Mesodermal cell (in vitro differentiated cells): Measurements from ENCODE around the gene LKAAEAR1.
"Not testable (repeated sequence)": the region's sequence is repeated elsewhere in the genome, so short reads cannot be mapped to it uniquely, and the experiment has no call there.

Source experiments
- H3K27ac ChIP-seq: 2 replicates; pipeline ENCODE4 v1.7.0; 2013; ENCODE audit warnings: mild to moderate bottlenecking, low read depth, low read length, moderate library complexity; ENCODE audit not compliant: severe bottlenecking
- H3K36me3 ChIP-seq: 2 replicates; pipeline ENCODE4 v1.7.1; 2013; ENCODE audit warnings: mild to moderate bottlenecking, low read length, moderate library complexity; ENCODE audit not compliant: control insufficient read depth, insufficient read depth
- H3K4me1 ChIP-seq: one replicate; pipeline ENCODE4 v1.7.1; 2013; ENCODE audit warnings: mild to moderate bottlenecking, low read length; ENCODE audit not compliant: insufficient read depth, control insufficient read depth, poor library complexity, severe bottlenecking
- H3K4me3 ChIP-seq: 2 replicates; pipeline ENCODE4 v1.7.0; 2013; ENCODE audit warnings: low read length, control low read depth, mild to moderate bottlenecking; ENCODE audit not compliant: insufficient read depth, poor library complexity, severe bottlenecking; ENCODE audit errors: extremely low read depth
- H3K9me3 ChIP-seq: 2 replicates; pipeline ENCODE4 v1.7.1; 2013; ENCODE audit warnings: mild to moderate bottlenecking, low read length, moderate library complexity; ENCODE audit not compliant: control insufficient read depth
- WGBS, 2 experiments: methylation state at CpG; one replicate each; pipeline ENCODE4 v1.1.5; 2013; ENCODE audit warnings: missing lambda C conversion rate in 2 of 2; ENCODE audit not compliant: insufficient coverage in 2 of 2; 5-methylcytosine and 5-hydroxymethylcytosine counted together

The LKAAEAR1 gene

DNA sequence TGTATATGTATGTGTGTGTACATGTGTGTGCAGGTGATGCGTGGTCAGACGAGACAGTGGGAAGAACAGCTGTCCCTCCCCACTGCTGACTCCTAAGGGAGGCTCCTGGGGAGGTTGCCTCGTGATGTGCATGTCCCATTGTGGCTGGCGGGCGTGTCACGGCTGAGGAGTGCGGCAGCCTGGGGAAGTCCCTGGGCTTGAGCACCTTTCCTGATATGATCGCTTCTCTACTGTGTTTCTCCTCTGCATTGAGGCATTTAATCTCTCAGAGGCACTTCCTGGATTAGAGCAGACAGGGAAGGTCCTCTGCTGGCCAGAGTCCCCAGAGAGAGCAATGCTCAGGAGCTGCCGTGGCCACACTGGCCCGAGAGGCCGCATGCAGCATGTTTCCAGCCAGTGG is 11.7 kb upstream of the LKAAEAR1 start:
- Histone ChIP-seq H3K4me3 (no peak overlapping the region), H3K4me1 (no peaks in the 10 kb centered on the region), H3K27ac (no peak overlapping the region), H3K9me3 (no peaks in the 10 kb centered on the region), H3K36me3 (no peaks in the 10 kb centered on the region)
- 88 to 92% methylated on average over 11 of the region's 11 CpGs for WGBS, 2 experiments

- no peaks in the 10 kb centered on the region for H3K36me3 ChIP-seq
- H3K27ac ChIP-seq, result no peak overlapping the region
- no peaks in the 10 kb centered on the region for H3K4me1 ChIP-seq
- H3K9me3 ChIP-seq, result no peaks in the 10 kb centered on the region
- H3K4me3 ChIP-seq, result no peak overlapping the region
- 75 to 78% methylated on average over 3 of the region's 4 CpGs for WGBS, 2 experiments
Measured at GRCh38 chr20:64095455-64095854, 11.3 kb upstream of the LKAAEAR1 start.

DNA sequence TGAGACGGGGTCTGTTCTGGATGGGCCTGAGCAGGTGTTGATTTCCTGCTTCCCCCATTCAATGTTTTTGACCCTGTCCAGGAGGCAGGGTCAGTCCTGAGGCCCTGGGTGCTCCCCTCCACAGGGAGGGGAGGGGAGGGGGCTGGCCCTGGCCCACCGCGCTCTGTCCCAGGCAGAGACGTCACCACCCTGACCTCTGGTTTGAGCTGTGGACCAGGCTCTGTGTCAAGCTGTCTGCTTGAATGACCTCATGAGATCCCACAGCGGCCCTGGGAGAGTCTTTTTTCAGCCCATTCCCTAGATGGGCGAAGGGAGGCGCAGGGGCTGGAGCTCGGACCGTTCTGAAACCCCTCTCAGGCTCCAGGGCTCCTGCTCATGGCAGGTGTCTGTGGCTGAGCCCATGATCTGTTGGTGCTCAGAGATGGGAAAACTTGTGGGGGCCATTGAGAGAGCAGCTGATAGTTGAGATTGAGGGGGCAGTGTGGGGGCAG is 8.9 kb upstream of the LKAAEAR1 start:
- H3K9me3 ChIP-seq, result no peaks in the 10 kb centered on the region
- H3K4me1 ChIP-seq, result no peaks in the 10 kb centered on the region
- WGBS, 2 experiments, result 66 to 68% methylated on average over 8 to 9 of the region's 9 CpGs
- H3K4me3 ChIP-seq, result no peak overlapping the region
- H3K27ac ChIP-seq, result no peak overlapping the region
- no peaks in the 10 kb centered on the region for H3K36me3 ChIP-seq

DNA sequence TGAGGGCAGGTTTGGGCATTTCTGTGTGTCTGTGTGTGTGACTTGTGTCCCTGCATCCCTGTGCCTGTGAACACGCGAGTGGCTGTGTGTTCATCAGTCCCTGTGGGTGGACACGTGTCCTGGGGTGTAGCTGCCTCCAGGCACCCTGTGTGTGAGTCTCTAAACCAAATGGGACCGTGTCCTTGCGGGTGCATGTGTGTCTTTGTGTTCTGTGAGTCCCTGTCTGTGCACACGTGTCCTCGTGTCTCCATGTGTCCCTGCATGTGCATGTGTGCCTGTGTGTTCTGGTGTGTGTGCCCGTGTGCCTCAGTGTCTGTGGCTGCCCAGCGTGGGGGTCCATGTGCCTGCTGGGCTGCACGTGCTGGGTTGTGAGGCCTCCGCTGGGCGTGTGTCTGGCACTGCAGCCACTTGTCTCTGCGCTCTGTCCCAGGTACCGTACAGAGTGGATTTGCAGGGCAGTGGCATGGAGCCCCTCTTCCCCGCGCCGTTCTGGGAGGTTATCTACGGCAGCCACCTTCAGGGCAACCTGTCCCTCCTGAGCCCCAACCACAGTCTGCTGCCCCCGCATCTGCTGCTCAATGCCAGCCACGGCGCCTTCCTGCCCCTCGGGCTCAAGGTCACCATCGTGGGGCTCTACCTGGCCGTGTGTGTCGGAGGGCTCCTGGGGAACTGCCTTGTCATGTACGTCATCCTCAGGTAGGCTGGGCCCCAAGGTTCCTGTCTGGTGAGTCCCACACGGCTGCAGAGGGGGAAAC is 8.2 kb upstream of the LKAAEAR1 start:
- no peaks in the 10 kb centered on the region for H3K9me3 ChIP-seq
- no peak overlapping the region for H3K4me3 ChIP-seq
- H3K36me3 ChIP-seq, result no peaks in the 10 kb centered on the region
- 76 to 80% methylated on average over 27 of the region's 27 CpGs for WGBS, 2 experiments
- no peaks in the 10 kb centered on the region for H3K4me1 ChIP-seq
- H3K27ac ChIP-seq, result no peak overlapping the region

DNA sequence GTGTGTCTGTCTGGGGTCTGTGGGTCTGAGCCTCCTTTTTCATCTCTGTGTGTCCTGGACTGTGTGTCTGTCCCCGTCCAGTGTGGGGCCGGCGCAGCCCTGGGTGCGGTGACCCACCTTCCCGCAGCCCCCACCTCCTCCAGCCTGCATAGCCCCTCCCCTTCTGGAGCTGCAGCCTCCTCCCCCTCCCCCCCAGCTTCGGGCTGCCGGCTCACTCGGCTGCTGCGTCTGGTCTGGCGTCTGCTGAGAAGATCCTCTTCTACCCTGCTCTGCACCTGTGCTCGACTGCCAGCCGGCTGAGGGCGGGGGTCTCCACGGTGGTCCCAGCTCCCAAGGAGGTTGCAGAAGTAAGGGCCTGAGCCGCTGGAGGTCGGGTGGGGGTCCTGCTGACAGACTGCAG is 7.6 kb upstream of the LKAAEAR1 start:
- Histone ChIP-seq H3K9me3 (peaks cover 2% of the 10 kb centered on the region), H3K27ac (no peak overlapping the region), H3K36me3 (no peaks in the 10 kb centered on the region), H3K4me1 (no peaks in the 10 kb centered on the region), H3K4me3 (no peak overlapping the region)
- 27 to 35% methylated on average over 11 to 16 of the region's 16 CpGs for WGBS, 2 experiments

DNA sequence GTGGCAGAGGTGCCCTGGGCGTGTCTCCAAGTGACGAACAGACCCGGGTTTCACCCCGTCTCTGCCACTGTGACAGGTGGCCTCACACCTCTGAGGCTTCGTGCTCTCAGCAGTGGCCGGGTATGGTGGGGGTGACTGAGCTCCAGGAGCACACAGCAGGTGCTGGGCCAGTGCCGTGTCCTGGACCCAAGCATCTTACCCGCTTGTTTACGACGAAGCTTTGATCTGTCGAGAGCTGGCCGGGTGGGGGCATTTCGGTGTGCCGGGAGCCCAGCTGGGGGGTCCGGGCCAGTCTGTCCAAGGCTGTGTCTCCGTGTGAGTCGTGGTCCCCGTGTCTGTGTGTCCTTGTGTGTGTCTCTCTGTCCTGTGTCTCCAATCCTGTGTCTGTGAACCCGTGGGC is 7.1 kb upstream of the LKAAEAR1 start:
- WGBS, 2 experiments, result 84 to 85% methylated on average over 18 to 19 of the region's 19 CpGs
- no peak overlapping the region for H3K27ac ChIP-seq
- no peak overlapping the region for H3K4me3 ChIP-seq
- H3K36me3 ChIP-seq, result no peaks in the 10 kb centered on the region
- no peaks in the 10 kb centered on the region for H3K4me1 ChIP-seq
- H3K9me3 ChIP-seq, result peaks cover 4% of the 10 kb centered on the region

- Histone ChIP-seq H3K36me3 (no peaks in the 10 kb centered on the region), H3K27ac (no peak overlapping the region), H3K9me3 (peaks cover 4% of the 10 kb centered on the region), H3K4me3 (no peak overlapping the region), H3K4me1 (no peaks in the 10 kb centered on the region)
- WGBS, 2 experiments, result 71 to 82% methylated on average over 8 to 10 of the region's 10 CpGs
Measured at GRCh38 chr20:64090165-64090564, 6.0 kb upstream of the LKAAEAR1 start.

- not testable (repeated sequence) for H3K9me3 ChIP-seq, H3K36me3 ChIP-seq, H3K4me1 ChIP-seq, H3K27ac ChIP-seq, H3K4me3 ChIP-seq
Measured at GRCh38 chr20:64088586-64088985, 4.4 kb upstream of the LKAAEAR1 start.

DNA sequence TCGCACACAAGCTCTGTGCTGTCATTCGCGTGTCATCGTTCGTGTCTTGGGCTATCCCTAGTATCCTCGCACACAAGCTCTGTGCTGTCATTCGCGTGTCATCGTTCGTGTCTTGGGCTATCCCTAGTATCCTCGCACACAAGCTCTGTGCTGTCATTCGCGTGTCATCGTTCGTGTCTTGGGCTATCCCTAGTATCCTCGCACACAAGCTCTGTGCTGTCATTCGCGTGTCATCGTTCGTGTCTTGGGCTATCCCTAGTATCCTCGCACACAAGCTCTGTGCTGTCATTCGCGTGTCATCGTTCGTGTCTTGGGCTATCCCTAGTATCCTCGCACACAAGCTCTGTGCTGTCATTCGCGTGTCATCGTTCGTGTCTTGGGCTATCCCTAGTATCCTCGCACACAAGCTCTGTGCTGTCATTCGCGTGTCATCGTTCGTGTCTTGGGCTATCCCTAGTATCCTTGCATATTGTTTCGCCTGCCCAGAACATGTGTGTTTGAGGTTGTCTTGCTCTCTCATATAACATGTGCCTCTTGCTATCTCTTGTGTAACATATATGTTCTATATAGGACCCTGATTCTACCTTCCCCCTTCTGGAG is 3.1 kb upstream of the LKAAEAR1 start:
- not testable (repeated sequence) for H3K27ac ChIP-seq, H3K9me3 ChIP-seq
- 95% methylated on average over 4 of the region's 36 CpGs; no CpG with 5 or more reads in 1 of the 2 experiments for WGBS, 2 experiments

DNA sequence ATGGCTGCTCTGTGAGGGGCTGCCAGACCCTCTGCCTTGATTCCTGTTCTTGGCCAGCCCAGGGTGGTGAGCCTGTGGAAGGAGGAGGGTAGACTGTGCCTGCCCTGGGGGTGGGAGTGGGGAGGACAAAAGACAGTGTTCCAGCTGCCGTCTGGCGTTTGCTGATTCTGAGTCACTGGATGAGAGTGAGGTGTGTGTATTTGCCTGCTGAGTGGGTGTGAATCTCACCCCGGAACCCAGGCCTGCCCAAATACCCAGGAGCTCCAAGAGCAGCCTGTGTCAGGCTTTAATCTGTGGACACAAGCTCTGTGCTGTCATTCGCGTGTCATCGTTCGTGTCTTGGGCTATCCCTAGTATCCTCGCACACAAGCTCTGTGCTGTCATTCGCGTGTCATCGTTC is 2.6 kb upstream of the LKAAEAR1 start:
- peaks cover 4% of the 10 kb centered on the region for H3K9me3 ChIP-seq
- H3K4me1 ChIP-seq, result peaks cover 4% of the 10 kb centered on the region
- no peak overlapping the region for H3K4me3 ChIP-seq
- no peaks in the 10 kb centered on the region for H3K36me3 ChIP-seq
- no peak overlapping the region for H3K27ac ChIP-seq
- 74 to 92% methylated on average over 2 to 3 of the region's 11 CpGs for WGBS, 2 experiments

More for the DNA sequence above, 3.1 kb upstream of the LKAAEAR1 start:
- not testable (repeated sequence) for H3K4me3 ChIP-seq, H3K36me3 ChIP-seq, H3K4me1 ChIP-seq

GRCh38 chr20:64084685-64085152 is 521 bp upstream of the LKAAEAR1 start:
- peaks cover 4% of the 10 kb centered on the region for H3K9me3 ChIP-seq
- no peaks in the 10 kb centered on the region for H3K36me3 ChIP-seq
- WGBS, 2 experiments, result 8 to 15% methylated on average over 10 to 16 of the region's 23 CpGs
- no peak overlapping the region for H3K4me3 ChIP-seq
- peaks cover 4% of the 10 kb centered on the region for H3K4me1 ChIP-seq
- H3K27ac ChIP-seq, result no peak overlapping the region
